HepG2 (cell line): ENCODE measurements around the gene DCDC2. TPM values are rescaled to one million over a fixed set of nuclear protein-coding genes. Genes with fewer than 3 reads are reported as not detected.

Experiments used
- ATAC-seq: fragments of 200-7000 bp; cut with Tn5 transposase; 3 replicates; pipeline ENCODE4 v1.9.1; 2020; ENCODE audit warnings: mild to moderate bottlenecking, moderate library complexity
- BruUV-seq: library from RNA; stranded (reverse); fragments of 400-500 nt; replicated peaks from 2 replicates; lab custom pipeline; 2021; lab: Mats Ljungman, UMichigan
- CTCF ChIA-PET: fragments of 300-600 bp; formaldehyde crosslinking; extraction: SDS; loops from one replicate; lab custom pipeline; 2021; ENCODE audit warnings: low total read pairs, inconsistent platforms, low intra/inter-chr PET ratio; lab: Yijun Ruan, JAX
- POLR2A ChIA-PET: fragments of 350-600 bp; sonication (Branson Sonifier 250); formaldehyde crosslinking; loops from one replicate; lab custom pipeline; 2020; ENCODE audit warnings: antibody characterized with exemption, inconsistent platforms; lab: Yijun Ruan, JAX
- DNase-seq: peaks from one replicate; pipeline ENCODE4 v3.0.0-alpha.2; 2015; ENCODE audit warnings: low spot score
- FAIRE-seq: peaks from 3 replicates; lab custom pipeline; 2011; peaks lifted over from hg19 to GRCh38; lab: Jason Lieb, UNC
- H2AFZ ChIP-seq: one replicate; pipeline ENCODE4 v1.6.1; 2011; ENCODE audit warnings: low read length, inconsistent platforms
- H3K27ac ChIP-seq: fragments of 300-600 bp; 3 replicates; pipeline ENCODE4 v1.8.0; 2011; ENCODE audit warnings: mixed run types, mild to moderate bottlenecking, mixed read lengths, low read length, inconsistent platforms; ENCODE audit not compliant: insufficient read depth; ENCODE audit errors: extremely low read length
- H3K27me3 ChIP-seq, 2 experiments: fragments of 200-600 bp in 1 of 2; 2 replicates in 1 of 2; 3 replicates in 1 of 2; pipeline versions ENCODE4 v1.6.0 to v1.8.0; 2011; ENCODE audit warnings: low read length in 2 of 2, mild to moderate bottlenecking in 2 of 2, moderate library complexity in 2 of 2, inconsistent platforms in 1 of 2; ENCODE audit not compliant: insufficient read depth in 2 of 2, control insufficient read depth in 1 of 2
- H3K36me3 ChIP-seq, 2 experiments: fragments of 200-600 bp in 1 of 2; replicated peaks in 1 of 2; 2 replicates in 1 of 2; 3 replicates in 1 of 2; pipeline versions ENCODE4 v1.5.1 to v1.8.0; 2011; ENCODE audit warnings: low read length in 2 of 2, inconsistent platforms in 1 of 2; ENCODE audit not compliant: insufficient read depth in 2 of 2, control insufficient read depth in 1 of 2
- H3K4me1 ChIP-seq: 2 replicates; pipeline ENCODE4 v1.5.1; 2012; ENCODE audit warnings: low read length, inconsistent platforms; ENCODE audit not compliant: insufficient read depth
- H3K4me2 ChIP-seq: 2 replicates; pipeline ENCODE4 v1.6.0; 2011; ENCODE audit warnings: low read depth, low read length, inconsistent platforms
- H3K4me3 ChIP-seq, 3 experiments: fragments of 200-600 bp in 1 of 3; sonication (generic), shearing (Covaris generic) in 1 of 3; replicated peaks in 1 of 3; 2 replicates each; pipeline ENCODE4 v1.5.1; 2011 to 2016; ENCODE audit warnings: low read length in 3 of 3, inconsistent platforms in 2 of 3, low read depth in 2 of 3, mild to moderate bottlenecking in 2 of 3, control low read depth in 1 of 3, mixed read lengths in 1 of 3; ENCODE audit not compliant: insufficient read depth in 1 of 3
- H3K79me2 ChIP-seq: one replicate; pipeline ENCODE4 v1.6.1; 2011; ENCODE audit warnings: low read length, inconsistent platforms; ENCODE audit not compliant: insufficient read depth
- H3K9ac ChIP-seq: 2 replicates; pipeline ENCODE4 v1.6.0; 2011; ENCODE audit warnings: mild to moderate bottlenecking, low read depth, low read length, inconsistent platforms; ENCODE audit not compliant: insufficient read depth
- H3K9me3 ChIP-seq: 2 replicates; pipeline ENCODE4 v1.5.1; 2012; ENCODE audit warnings: mild to moderate bottlenecking, low read length
- H4K20me1 ChIP-seq: 2 replicates; pipeline ENCODE4 v1.6.0; 2011; ENCODE audit warnings: inconsistent platforms, mild to moderate bottlenecking, low read length, moderate library complexity; ENCODE audit not compliant: insufficient read depth
- AGO1 ChIP-seq: fragments of 200-400 bp; formaldehyde crosslinking; IDR thresholded peaks from 2 replicates; pipeline ENCODE4 v1.6.1; 2017; ENCODE audit warnings: mild to moderate bottlenecking, low read depth, low read length, moderate library complexity; ENCODE audit not compliant: poor library complexity, severe bottlenecking
- HNRNPK ChIP-seq: fragments of 200-400 bp; formaldehyde crosslinking; IDR thresholded peaks from 2 replicates; pipeline ENCODE4 v1.6.1; 2018; ENCODE audit warnings: low read length, low read depth, moderate library complexity, mild to moderate bottlenecking; ENCODE audit not compliant: poor library complexity, severe bottlenecking
- IRX3 ChIP-seq: sonication (generic); formaldehyde crosslinking; IDR thresholded peaks from 2 replicates; pipeline ENCODE4 v1.8.1; 2023; ENCODE audit warnings: mild to moderate bottlenecking, low read depth, missing genetic modification reagents, borderline replicate concordance
- MZF1 ChIP-seq: sonication (generic); formaldehyde crosslinking; IDR thresholded peaks from 2 replicates; pipeline ENCODE4 v1.8.1; 2023; ENCODE audit warnings: mild to moderate bottlenecking, missing genetic modification reagents, borderline replicate concordance
- ZNF160 ChIP-seq: sonication (generic); formaldehyde crosslinking; IDR thresholded peaks from 2 replicates; pipeline ENCODE4 v1.8.0; 2022; ENCODE audit warnings: mild to moderate bottlenecking, inconsistent platforms, missing genetic modification reagents
- ZNF44 ChIP-seq: sonication (generic); formaldehyde crosslinking; IDR thresholded peaks from 2 replicates; pipeline ENCODE4 v1.5.1; 2020; ENCODE audit warnings: mild to moderate bottlenecking, missing genetic modification reagents
- ZNF614 ChIP-seq: IDR thresholded peaks from 2 replicates; pipeline ENCODE4 v1.6.1; 2018; ENCODE audit warnings: missing biosample characterization, missing genetic modification reagents, inconsistent platforms, borderline replicate concordance
- WGBS: methylation state at CpG from one replicate; pipeline ENCODE4 v1.1.6; 2017; ENCODE audit warnings: low lambda C conversion rate; 5-methylcytosine and 5-hydroxymethylcytosine counted together
- in situ Hi-C: cut with HindIII; loops from 2 replicates; pipeline ENCODE4 v1.10.0; 2017; ENCODE audit warnings: low pct_unique_long_range_greater_than_20kb; ENCODE audit not compliant: extremely low pct_ligation_motif_present
- intact Hi-C: fragments of 100-400 bp; cut with micrococcal nuclease; formaldehyde crosslinking; loops from one replicate; pipeline ENCODE4 v1.10.0; 2022; ENCODE audit not compliant: unreplicated experiment
- polyA plus RNA-seq, 8 experiments: library from polyadenylated mRNA; depleted of rRNA in 3 of 8; stranded (reverse) in 7 of 8; unstranded in 1 of 8; fragments of >200 nt; fragmentation: Illumina TruSeq in 4 of 8; extraction: Trizol in 4 of 8; gene quantifications; 2 replicates each; pipeline versions ENCODE4 v1.2.1 to v1.2.3, GENCODE V29; 2011 to 2016; ENCODE audit warnings: low read depth in 4 of 8, missing spikeins in 1 of 8, mixed read lengths in 1 of 8; ENCODE audit not compliant: insufficient read depth in 1 of 8
- total RNA-seq, 5 experiments: library from RNA; depleted of rRNA; stranded (reverse); fragments of >200 nt; fragmentation: Illumina TruSeq; extraction: Trizol; gene quantifications; 2 replicates each; pipeline ENCODE4 v1.2.3, GENCODE V29; 2016; ENCODE audit warnings: low read depth in 1 of 5

DCDC2 gene
- total and polyA plus RNA-seq, 2 of the 13 experiments (the other 11 are each of a cell fraction or from before 2014, with no cell fraction given) = 9.0 to 36.2 TPM

DNA sequence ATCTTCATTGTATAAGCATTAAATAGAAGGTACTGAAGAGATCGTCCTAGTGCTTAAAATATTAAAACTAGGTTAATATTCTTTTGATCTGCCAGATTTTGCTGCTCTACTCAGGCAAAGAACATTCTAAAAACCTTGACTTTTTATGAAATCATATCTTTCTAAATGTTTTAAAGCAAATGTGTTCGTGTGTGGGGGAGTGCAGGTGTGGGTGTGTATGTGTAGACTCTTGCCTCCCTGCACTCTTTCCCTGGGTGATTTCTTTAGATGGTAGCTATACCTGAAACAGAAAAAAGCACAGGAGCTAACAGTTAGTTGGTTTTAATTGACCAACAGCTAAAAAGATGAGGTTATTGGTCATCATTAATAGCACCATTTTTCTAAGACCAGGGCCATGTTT, 226.1 kb downstream of the DCDC2 start:
- ChIA-PET CTCF (no interaction called here), POLR2A (no interaction called here)
- no peak overlapping the region for H2AFZ ChIP-seq
- no peak overlapping the region for H3K9ac ChIP-seq
- no peak overlapping the region for H3K4me2 ChIP-seq
- H3K27ac ChIP-seq = no peak overlapping the region
- peaks cover 6% of the 10 kb centered on the region for H3K4me1 ChIP-seq
- no peak for ATAC-seq
- no peak for FAIRE-seq
- H4K20me1 ChIP-seq = no peaks in the 10 kb centered on the region
- no peaks in the 10 kb centered on the region for H3K9me3 ChIP-seq
- no peaks in the 10 kb centered on the region for H3K36me3 ChIP-seq
- TF ChIP-seq ZNF614 (CRISPR knock-in tag) = no peak
- WGBS = 34% methylated on average over 2 of the region's 2 CpGs
- no peaks in the 10 kb centered on the region for H3K27me3 ChIP-seq
- DNase-seq = no peak
- no peaks in the 10 kb centered on the region for H3K79me2 ChIP-seq
- intact Hi-C loops = no loop called here
- in situ Hi-C loops = no loop called here
- BruUV-seq = no TSS peak
- H3K4me3 ChIP-seq = no peak overlapping the region

DNA sequence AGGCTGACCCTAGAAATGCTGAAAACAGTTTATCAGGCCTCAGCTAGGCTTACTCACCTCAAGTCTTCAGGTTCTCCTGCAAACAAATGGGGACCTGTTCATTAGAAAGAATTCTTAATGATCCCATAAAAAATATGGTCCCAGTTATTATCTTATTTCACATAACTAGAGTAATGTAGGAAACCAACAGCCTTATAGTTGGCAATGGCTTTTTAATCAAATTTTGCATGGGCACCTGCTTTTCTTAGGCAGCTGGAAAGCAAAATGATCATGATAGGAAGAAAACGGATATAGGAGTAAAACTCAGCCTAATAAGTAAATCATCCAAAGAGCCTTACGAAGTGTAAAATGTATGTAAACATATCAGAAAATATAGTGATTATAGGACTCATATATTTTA, 230.5 kb downstream of the DCDC2 start:
- CTCF ChIA-PET = no interaction called here

More for the DNA sequence above, 230.5 kb downstream of the DCDC2 start:
- H2AFZ ChIP-seq = no peak overlapping the region
- H4K20me1 ChIP-seq = no peaks in the 10 kb centered on the region
- TF ChIP-seq AGO1 (no peak), HNRNPK (peak; percentile 6), MZF1 (CRISPR knock-in tag) (no peak), ZNF44 (CRISPR knock-in tag) (no peak), IRX3 (no peak), ZNF160 (no peak)
- no peaks in the 10 kb centered on the region for H3K36me3 ChIP-seq
- no peak overlapping the region for H3K4me3 ChIP-seq
- DNase-seq (no peak), ATAC-seq (no peak), FAIRE-seq (no peak)
- H3K4me1 ChIP-seq = peaks cover 16% of the 10 kb centered on the region
- no peak overlapping the region for H3K9ac ChIP-seq
- WGBS = 37% methylated on average over 2 of the region's 2 CpGs
- no peaks in the 10 kb centered on the region for H3K9me3 ChIP-seq
- in situ Hi-C loops = no loop called here
- POLR2A ChIA-PET = interaction anchor here (0.8 to 2.0 kb wide), 2 partner anchors 19 to 21 kb away, joined by 3 to 7 read pairs; no protein-coding TSS in a partner anchor
- H3K27ac ChIP-seq = no peak overlapping the region
- no peaks in the 10 kb centered on the region for H3K27me3 ChIP-seq
- no peak overlapping the region for H3K4me2 ChIP-seq
- no TSS peak for BruUV-seq
- no peaks in the 10 kb centered on the region for H3K79me2 ChIP-seq
- intact Hi-C loops = loop anchor here (5.0 kb wide), 1 partner anchor 80 kb away; no protein-coding TSS in a partner anchor
